AG04450 (cell line): ENCODE results near the gene ABTB2. TPM values are rescaled to one million over a fixed set of nuclear protein-coding genes. Genes with fewer than 3 reads are reported as not detected.

ENCODE experiments used
- CTCF ChIA-PET: fragments of 300-600, 350-600 bp; formaldehyde crosslinking; extraction: SDS; loops from one replicate; lab custom pipeline; 2022; ENCODE audit warnings: antibody characterized with exemption, inconsistent platforms; lab: Charles Lee
- POLR2A ChIA-PET: fragments of 350-600 bp; formaldehyde crosslinking; extraction: SDS; loops from one replicate; lab custom pipeline; 2021; ENCODE audit warnings: antibody characterized with exemption, inconsistent platforms; lab: Yijun Ruan, JAX
- DNase-seq: peaks from one replicate; pipeline ENCODE4 v3.0.0-alpha.2; 2011; ENCODE audit warnings: low read depth, low spot score
- H3K27ac ChIP-seq: one replicate; pipeline ENCODE4 v1.5.1; 2012; ENCODE audit warnings: low read depth, low read length, control low read depth
- H3K27me3 ChIP-seq: one replicate; pipeline ENCODE4 v1.6.0; 2012; ENCODE audit warnings: low read length; ENCODE audit not compliant: control insufficient read depth, insufficient read depth
- H3K4me3 ChIP-seq: 2 replicates; pipeline ENCODE4 v1.5.1; 2011; ENCODE audit warnings: mild to moderate bottlenecking, low read depth, low read length, control low read depth
- H3K9me3 ChIP-seq: 2 replicates; pipeline ENCODE4 v1.5.1; 2012; ENCODE audit warnings: low read length; ENCODE audit not compliant: control insufficient read depth, insufficient read depth
- polyA plus RNA-seq: library from polyadenylated mRNA; depleted of rRNA; stranded (reverse); fragments of >200 nt; gene quantifications from 2 replicates; pipeline ENCODE4 v1.2.3, GENCODE V29; 2011
- TF ChIP-seq, protein P1 (sequence below): IDR thresholded peaks from 2 replicates; pipeline ENCODE4 v1.5.1; 2011; ENCODE audit warnings: low read depth, low read length, control low read depth, inconsistent platforms

The ABTB2 gene
- polyA plus RNA-seq, 1 experiment, result 0.43 TPM

DNA sequence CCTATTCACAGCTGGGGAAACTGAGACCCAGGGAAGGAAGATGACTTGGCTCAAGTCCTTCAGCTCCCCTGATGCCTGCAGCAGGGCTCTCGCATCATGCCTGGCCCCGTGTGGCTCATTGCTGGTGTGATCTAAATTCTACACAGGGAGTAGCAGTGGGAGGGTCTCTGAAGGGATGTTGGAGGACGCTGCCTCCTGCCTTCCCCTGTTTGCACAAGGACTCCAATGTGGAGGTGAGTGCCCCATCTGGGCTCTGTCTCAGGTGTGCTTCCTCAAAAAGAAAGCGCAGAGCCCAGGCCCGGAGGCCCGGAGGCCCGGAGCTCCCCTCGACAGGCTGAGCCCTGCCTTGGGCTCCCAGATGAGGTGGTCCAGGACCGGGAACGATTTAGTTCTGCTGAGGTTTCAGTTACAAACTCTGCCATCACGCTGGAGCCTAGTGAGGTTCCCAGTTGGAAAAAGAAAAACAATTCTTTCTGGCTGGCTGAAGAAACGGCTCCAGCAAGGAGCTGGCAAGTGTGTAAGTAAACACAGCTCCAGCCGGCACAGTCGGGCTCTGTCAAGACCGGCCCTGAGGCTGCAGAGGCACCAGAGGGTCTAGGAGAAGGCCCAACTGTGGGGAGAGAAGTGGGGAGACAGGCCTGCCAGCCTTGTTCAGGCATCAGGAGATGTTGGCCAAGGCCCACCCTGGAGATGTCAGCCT lies 202.6 kb downstream of the ABTB2 start:
- ChIA-PET CTCF (no interaction called here), POLR2A (interaction anchor here (0.5 kb wide), 1 partner anchor 119 kb away, joined by 3 read pairs; no protein-coding TSS in a partner anchor)
- no peak overlapping the region for H3K27ac ChIP-seq
- no peaks in the 10 kb centered on the region for H3K27me3 ChIP-seq
- TF ChIP-seq, protein P1, sequence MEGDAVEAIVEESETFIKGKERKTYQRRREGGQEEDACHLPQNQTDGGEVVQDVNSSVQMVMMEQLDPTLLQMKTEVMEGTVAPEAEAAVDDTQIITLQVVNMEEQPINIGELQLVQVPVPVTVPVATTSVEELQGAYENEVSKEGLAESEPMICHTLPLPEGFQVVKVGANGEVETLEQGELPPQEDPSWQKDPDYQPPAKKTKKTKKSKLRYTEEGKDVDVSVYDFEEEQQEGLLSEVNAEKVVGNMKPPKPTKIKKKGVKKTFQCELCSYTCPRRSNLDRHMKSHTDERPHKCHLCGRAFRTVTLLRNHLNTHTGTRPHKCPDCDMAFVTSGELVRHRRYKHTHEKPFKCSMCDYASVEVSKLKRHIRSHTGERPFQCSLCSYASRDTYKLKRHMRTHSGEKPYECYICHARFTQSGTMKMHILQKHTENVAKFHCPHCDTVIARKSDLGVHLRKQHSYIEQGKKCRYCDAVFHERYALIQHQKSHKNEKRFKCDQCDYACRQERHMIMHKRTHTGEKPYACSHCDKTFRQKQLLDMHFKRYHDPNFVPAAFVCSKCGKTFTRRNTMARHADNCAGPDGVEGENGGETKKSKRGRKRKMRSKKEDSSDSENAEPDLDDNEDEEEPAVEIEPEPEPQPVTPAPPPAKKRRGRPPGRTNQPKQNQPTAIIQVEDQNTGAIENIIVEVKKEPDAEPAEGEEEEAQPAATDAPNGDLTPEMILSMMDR, result no peak
- H3K9me3 ChIP-seq, result no peaks in the 10 kb centered on the region
- no peak overlapping the region for H3K4me3 ChIP-seq
- DNase-seq, result no peak

DNA sequence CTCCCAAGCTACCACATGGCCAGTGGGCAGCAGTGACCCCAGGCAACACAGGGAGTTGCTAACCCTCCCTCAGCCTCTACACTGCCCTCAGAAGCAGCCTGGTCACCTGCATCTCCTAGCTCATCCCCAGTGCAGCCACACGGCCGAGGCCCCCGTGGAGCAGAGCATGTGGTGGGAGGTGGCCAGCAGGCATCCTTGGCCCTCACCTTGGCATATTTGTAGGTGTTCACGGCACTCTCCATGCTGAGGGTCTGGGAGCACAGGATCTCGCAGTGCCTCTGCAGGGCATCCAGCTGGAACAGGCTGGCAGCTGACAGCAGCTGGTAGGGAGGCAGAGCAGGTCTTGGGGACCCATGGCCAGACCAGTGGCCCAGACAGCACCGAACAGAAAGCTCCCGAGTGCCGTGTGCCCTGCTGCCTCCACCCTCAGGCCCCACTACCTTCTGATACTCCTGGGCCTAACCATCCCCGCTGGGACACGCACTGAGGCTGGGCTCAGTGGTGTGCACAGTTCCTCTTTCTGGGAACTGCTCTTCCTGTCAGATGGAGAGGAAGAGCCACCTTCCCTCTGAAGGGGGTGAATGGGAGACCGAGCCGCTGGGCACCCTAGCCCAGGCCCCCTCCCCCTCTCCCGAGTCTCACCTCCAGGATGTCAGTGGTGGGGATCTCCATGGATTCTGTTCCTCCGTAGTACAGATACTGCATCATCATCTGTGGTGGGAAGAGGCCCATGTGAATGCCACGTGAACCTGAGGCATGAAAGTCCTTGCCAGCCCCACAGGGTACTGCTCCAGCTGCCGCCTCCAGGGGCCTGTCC lies 203.5 kb downstream of the ABTB2 start:
- Histone ChIP-seq H3K27ac (no peak overlapping the region), H3K27me3 (no peaks in the 10 kb centered on the region), H3K9me3 (no peaks in the 10 kb centered on the region), H3K4me3 (no peak overlapping the region)
- ChIA-PET POLR2A (interaction anchor here (0.5 kb wide), 1 partner anchor 120 kb away, joined by 3 read pairs; no protein-coding TSS in a partner anchor), CTCF (interaction anchor here (0.6 kb wide), 1 partner anchor 1029 kb away, joined by 5 read pairs; no protein-coding TSS in a partner anchor)
- no peak for DNase-seq
- TF ChIP-seq, protein P1, result no peak

DNA sequence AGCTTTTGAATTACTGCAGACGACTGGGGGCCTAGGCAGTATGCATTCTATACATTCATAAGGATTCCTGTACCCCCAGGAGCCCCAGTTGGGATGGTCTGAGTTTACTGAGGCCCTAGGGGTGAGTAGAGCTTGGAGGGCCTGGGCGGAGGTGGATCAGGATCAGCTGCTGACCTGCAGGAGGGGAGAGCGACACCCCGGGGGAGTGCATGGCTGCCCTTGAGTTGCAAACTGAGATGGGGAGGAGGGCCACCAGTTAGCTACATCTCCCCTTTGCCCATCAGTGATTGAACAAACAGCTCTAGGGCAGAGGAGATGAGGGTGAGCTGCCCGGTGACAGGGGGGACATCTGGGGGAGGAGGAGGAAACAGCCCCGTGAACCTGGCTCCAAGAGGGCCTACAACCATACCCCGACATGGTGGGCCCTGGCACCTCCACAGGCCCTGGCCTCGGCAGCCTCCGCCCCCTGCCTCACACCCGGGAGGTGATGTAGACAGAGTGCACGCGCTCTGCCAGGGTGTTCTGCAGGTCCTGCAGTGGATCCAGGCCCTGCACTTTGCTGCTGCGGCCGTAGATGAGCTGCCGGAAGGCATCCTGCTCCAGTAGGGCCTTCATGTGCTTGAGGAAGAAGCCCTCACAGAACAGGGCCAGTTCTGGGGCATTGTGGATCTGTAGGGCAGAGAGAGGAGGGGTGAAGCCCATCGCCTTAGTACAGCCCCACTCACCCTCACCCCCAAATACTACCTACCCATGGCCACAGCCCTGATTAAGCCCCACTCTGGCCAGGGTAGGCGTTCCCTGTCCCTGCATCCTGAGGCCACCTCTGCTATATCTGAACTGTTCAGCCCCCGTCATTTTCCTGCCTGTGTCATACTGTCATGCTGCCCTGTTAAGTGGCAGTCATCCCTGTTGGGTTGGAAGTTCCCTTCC lies 205.6 kb downstream of the ABTB2 start:
- DNase-seq, result no peak
- H3K27me3 ChIP-seq, result no peaks in the 10 kb centered on the region
- ChIA-PET CTCF (interaction anchor here (1.2 kb wide), 1 partner anchor 21 kb away, joined by 3 read pairs; no protein-coding TSS in a partner anchor), POLR2A (no interaction called here)
- TF ChIP-seq, protein P1, result no peak
- H3K9me3 ChIP-seq, result no peaks in the 10 kb centered on the region
- no peak overlapping the region for H3K4me3 ChIP-seq
- H3K27ac ChIP-seq, result no peak overlapping the region

DNA sequence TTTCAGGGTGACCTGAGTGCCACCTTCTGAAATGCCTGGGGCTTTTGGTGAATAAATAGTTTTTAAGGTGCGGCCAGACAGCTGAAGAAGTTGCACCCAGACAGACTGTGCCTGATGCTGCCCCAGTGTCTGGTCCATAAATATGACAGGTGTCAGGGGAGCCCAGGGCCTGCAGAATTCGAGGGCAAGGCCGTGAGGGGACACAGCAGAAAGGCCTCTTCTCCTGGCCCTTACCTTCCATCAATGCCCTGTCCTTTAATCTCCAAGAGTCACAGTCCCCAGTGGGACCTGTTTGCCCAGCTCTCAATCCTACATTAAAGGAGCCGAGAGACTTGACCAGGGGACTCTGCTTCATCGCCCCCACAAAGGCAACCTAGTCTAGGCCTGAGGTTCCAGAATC lies 206.6 kb downstream of the ABTB2 start:
- ChIA-PET POLR2A (no interaction called here), CTCF (interaction anchor here (1.0 to 1.9 kb wide), 3 partner anchors 22 to 210 kb away, joined by 3 to 5 read pairs (median 4); no protein-coding TSS in a partner anchor)
- TF ChIP-seq, protein P1, result no peak
- H3K27me3 ChIP-seq, result no peaks in the 10 kb centered on the region
- H3K27ac ChIP-seq, result no peak overlapping the region
- H3K4me3 ChIP-seq, result no peak overlapping the region
- no peaks in the 10 kb centered on the region for H3K9me3 ChIP-seq
- DNase-seq, result no peak
